ENCODE data around the gene SAPCD2. TPM values are rescaled to one million over a fixed set of nuclear protein-coding genes. Genes with fewer than 3 reads are reported as not detected.

SAPCD2 gene
- total and polyA plus RNA-seq, 2 experiments from 2014 or later, result 13.4 to 60.3 TPM

- peaks cover 11% of the 10 kb centered on the region; the same call in 1 of the 2 replicates for H4K20me1 ChIP-seq (replicated peaks; ENCODE audit: insufficient read depth)
- H2AFZ ChIP-seq, result no peak overlapping the region
- H3K4me2 ChIP-seq, result no peak overlapping the region
- H3F3A ChIP-seq (replicated peaks; ENCODE audit: low read depth), result peaks cover 7% of the 10 kb centered on the region; the same call in 1 of the 2 replicates
- no peak overlapping the region for H3K27ac Mint-ChIP-seq
- no peaks in the 10 kb centered on the region for H3K9me2 ChIP-seq (ENCODE audit: insufficient read depth)
- peaks cover 12% of the 10 kb centered on the region; the same call in 1 of the 2 replicates for H3K4me1 ChIP-seq (ENCODE audit: insufficient read depth)
- TF ChIP-seq CREB1 (CRISPR knock-in tag; IDR thresholded peaks at IDR 0.05; ENCODE audit: low read depth) (peak; percentile 41; the same call in 1 of the 2 replicates), JUNB (IDR thresholded peaks at IDR 0.05; ENCODE audit: unreplicated experiment) (no peak), CTCF (conservative IDR thresholded peaks at IDR 0.05; ENCODE audit: low read depth in 2 of 2) (peak; percentile 79 to 92), ZNF114 (CRISPR knock-in tag; IDR thresholded peaks at IDR 0.05) (no peak), STAT1 (IDR thresholded peaks at IDR 0.05; ENCODE audit: unreplicated experiment) (no peak), ZNF462 (CRISPR knock-in tag; IDR thresholded peaks at IDR 0.05) (no peak), POLR2AphosphoS5 (IDR thresholded peaks at IDR 0.05; ENCODE audit: low read depth) (no peak; the same call in 1 of the 2 replicates), NANOG (IDR thresholded peaks at IDR 0.05; ENCODE audit: borderline replicate concordance) (no peak), REST (IDR thresholded peaks at IDR 0.05; ENCODE audit: unreplicated experiment) (no peak)
- no peaks in the 10 kb centered on the region; the same call in 1 of the 2 replicates for H3K36me3 ChIP-seq (ENCODE audit: insufficient read depth)
- peaks cover 10% of the 10 kb centered on the region; the same call in 1 of the 2 replicates for H3K79me2 ChIP-seq (replicated peaks; ENCODE audit: insufficient read depth)
- ATAC-seq, result peak; percentile 72
- H3K27ac ChIP-seq (ENCODE audit: low read depth), result no peak overlapping the region
- H3K9me3 Mint-ChIP-seq, result no peaks in the 10 kb centered on the region
- peaks cover 3% of the 10 kb centered on the region for H3K27me3 Mint-ChIP-seq (ENCODE audit: insufficient read depth, low read depth, poor library complexity)
- H3K4me1 Mint-ChIP-seq, result peaks cover 10% of the 10 kb centered on the region
- peak; percentile 82 for DNase-seq (ENCODE audit: low spot score)
- H3K36me3 Mint-ChIP-seq (ENCODE audit: low read depth), result no peaks in the 10 kb centered on the region; the same call in 2 of the 3 replicates
- peaks cover 7% of the 10 kb centered on the region; the same call in 1 of the 2 replicates for H3K27me3 ChIP-seq (ENCODE audit: insufficient read depth)
- no peak overlapping the region for H3K4me3 ChIP-seq
- H3K4me3 Mint-ChIP-seq, result no peak overlapping the region
Measured at GRCh38 chr9:137064027-137064879, 6.1 kb downstream of the SAPCD2 start.
